Peyer's patch (tissue), 4 donors: ENCODE data around the gene PHF21B. TPM values are rescaled to one million over a fixed set of nuclear protein-coding genes. Genes with fewer than 3 reads are reported as not detected.

ENCODE experiments used
- DNase-seq, 3 donors: peaks; one replicate each; pipeline ENCODE4 v3.0.0-alpha.2; 2017 to 2019
- H3K27ac ChIP-seq, 4 donors: fragments of 200-600 bp; sonication (generic); one replicate each; pipeline ENCODE4 v1.5.1; 2016 to 2019
- H3K27me3 ChIP-seq, 2 donors: fragments of 200-600 bp; sonication (generic); one replicate each; pipeline ENCODE4 v1.5.1; 2019
- H3K36me3 ChIP-seq, 3 donors: fragments of 200-600 bp; sonication (generic); one replicate each; pipeline ENCODE4 v1.5.1; 2016 to 2019
- H3K4me1 ChIP-seq, 4 donors: fragments of 200-600 bp; sonication (generic); one replicate each; pipeline ENCODE4 v1.5.1; 2016 to 2019
- H3K4me3 ChIP-seq, 4 donors: fragments of 200-600 bp; sonication (generic); 1 replicate in 3 of 4; 2 replicates in 1 of 4; pipeline ENCODE4 v1.5.1; 2016 to 2019; ENCODE audit warnings: mild to moderate bottlenecking in 1 of 4
- H3K9me3 ChIP-seq, 4 donors: fragments of 200-600 bp; sonication (generic); one replicate each; pipeline ENCODE4 v1.5.1; 2016 to 2019; ENCODE audit warnings: mild to moderate bottlenecking in 1 of 4
- POLR2A ChIP-seq, 2 donors: fragments of 450-650 bp; IDR thresholded peaks; one replicate each; pipeline ENCODE4 v1.5.1; 2017; ENCODE audit warnings: antibody characterized with exemption in 2 of 2, mild to moderate bottlenecking in 2 of 2, moderate library complexity in 2 of 2
- total RNA-seq, 4 donors: library from RNA; depleted of rRNA; stranded (reverse); fragments of >200 nt; gene quantifications; one replicate each; pipeline ENCODE4 v1.1.0, GENCODE V29; 2016
- TF ChIP-seq, protein P1 (sequence below), 6 experiments: fragments of 450-650 bp in 4 of 6; fragments of 200-600 bp in 2 of 6; sonication (generic) in 1 of 6; IDR thresholded peaks; one replicate each; pipeline ENCODE4 v1.5.1; 2017 to 2019; ENCODE audit warnings: antibody characterized with exemption in 6 of 6, mild to moderate bottlenecking in 3 of 6, moderate library complexity in 1 of 6

PHF21B gene
- total RNA-seq, 4 donors from 2014 or later: not detected

GRCh38 chr22:44831885-44832284 is 177.9 kb downstream of the PHF21B start:
- no peaks in the 10 kb centered on the region for H3K36me3 ChIP-seq
- no peaks in the 10 kb centered on the region for H3K4me1 ChIP-seq
- H3K27ac ChIP-seq: no peak overlapping the region
- TF ChIP-seq, protein P1, sequence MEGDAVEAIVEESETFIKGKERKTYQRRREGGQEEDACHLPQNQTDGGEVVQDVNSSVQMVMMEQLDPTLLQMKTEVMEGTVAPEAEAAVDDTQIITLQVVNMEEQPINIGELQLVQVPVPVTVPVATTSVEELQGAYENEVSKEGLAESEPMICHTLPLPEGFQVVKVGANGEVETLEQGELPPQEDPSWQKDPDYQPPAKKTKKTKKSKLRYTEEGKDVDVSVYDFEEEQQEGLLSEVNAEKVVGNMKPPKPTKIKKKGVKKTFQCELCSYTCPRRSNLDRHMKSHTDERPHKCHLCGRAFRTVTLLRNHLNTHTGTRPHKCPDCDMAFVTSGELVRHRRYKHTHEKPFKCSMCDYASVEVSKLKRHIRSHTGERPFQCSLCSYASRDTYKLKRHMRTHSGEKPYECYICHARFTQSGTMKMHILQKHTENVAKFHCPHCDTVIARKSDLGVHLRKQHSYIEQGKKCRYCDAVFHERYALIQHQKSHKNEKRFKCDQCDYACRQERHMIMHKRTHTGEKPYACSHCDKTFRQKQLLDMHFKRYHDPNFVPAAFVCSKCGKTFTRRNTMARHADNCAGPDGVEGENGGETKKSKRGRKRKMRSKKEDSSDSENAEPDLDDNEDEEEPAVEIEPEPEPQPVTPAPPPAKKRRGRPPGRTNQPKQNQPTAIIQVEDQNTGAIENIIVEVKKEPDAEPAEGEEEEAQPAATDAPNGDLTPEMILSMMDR (IDR thresholded peaks at IDR 0.05): no peak
- no peak for TF ChIP-seq POLR2A (IDR thresholded peaks at IDR 0.05)
- no peak for DNase-seq
- H3K4me3 ChIP-seq: no peak overlapping the region
- no peaks in the 10 kb centered on the region for H3K9me3 ChIP-seq
- H3K27me3 ChIP-seq: no peaks in the 10 kb centered on the region

Other genes with a start within 250 kb of the PHF21B start
- gene NUP50, start 153.9 kb upstream of the PHF21B start, total RNA-seq: 10 to 100 TPM; 67.8 to 96.8 (median 75.8) TPM
- 10 to 100 TPM; 21.2 to 41.3 (median 27.8) TPM for gene KIAA0930, start 230.9 kb upstream of the PHF21B start, total RNA-seq